Mammary epithelial cell (primary cell): ENCODE measurements around the gene FBLIM1.

Source experiments
- EZH2 ChIP-seq: IDR thresholded peaks from 2 replicates; pipeline ENCODE4 v1.6.1; 2012; ENCODE audit warnings: low read length, inconsistent platforms, borderline replicate concordance
- TF ChIP-seq, protein P1 (sequence below), 2 donors: IDR thresholded peaks in 1 of 2; conservative IDR thresholded peaks in 1 of 2; 2 replicates each; pipeline ENCODE4 v1.5.1; 2011 to 2012; ENCODE audit warnings: inconsistent platforms in 2 of 2, low read length in 2 of 2, mild to moderate bottlenecking in 2 of 2, control low read depth in 1 of 2, low read depth in 1 of 2; ENCODE audit not compliant: insufficient read depth in 1 of 2; ENCODE audit errors: extremely low read depth in 1 of 2

DNA sequence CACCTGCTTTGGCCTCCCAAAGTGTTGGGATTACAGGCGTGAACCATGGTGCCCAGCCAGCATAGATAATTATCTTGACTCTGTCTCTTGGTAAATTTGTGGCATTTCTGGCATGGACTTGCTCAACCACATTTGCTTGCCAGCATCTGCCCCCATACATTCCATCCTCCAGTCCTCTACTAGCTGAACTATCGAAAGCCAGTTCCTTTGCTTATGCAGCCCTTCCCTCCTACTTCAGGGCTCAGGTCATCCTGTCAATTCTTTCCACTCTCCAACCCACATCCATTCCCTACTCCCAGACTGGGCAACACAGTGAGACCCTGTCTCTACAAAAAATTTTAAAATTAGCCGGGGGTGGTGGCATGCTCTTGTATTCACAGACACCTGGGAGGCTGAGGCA lies 61.9 kb downstream of the FBLIM1 start:
- TF ChIP-seq, protein P1, sequence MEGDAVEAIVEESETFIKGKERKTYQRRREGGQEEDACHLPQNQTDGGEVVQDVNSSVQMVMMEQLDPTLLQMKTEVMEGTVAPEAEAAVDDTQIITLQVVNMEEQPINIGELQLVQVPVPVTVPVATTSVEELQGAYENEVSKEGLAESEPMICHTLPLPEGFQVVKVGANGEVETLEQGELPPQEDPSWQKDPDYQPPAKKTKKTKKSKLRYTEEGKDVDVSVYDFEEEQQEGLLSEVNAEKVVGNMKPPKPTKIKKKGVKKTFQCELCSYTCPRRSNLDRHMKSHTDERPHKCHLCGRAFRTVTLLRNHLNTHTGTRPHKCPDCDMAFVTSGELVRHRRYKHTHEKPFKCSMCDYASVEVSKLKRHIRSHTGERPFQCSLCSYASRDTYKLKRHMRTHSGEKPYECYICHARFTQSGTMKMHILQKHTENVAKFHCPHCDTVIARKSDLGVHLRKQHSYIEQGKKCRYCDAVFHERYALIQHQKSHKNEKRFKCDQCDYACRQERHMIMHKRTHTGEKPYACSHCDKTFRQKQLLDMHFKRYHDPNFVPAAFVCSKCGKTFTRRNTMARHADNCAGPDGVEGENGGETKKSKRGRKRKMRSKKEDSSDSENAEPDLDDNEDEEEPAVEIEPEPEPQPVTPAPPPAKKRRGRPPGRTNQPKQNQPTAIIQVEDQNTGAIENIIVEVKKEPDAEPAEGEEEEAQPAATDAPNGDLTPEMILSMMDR (conservative IDR thresholded peaks at IDR 0.05 in 1 of 2, IDR thresholded peaks at IDR 0.05 in 1 of 2; ENCODE audit: extremely low read depth in 1 of 2, insufficient read depth in 1 of 2, low read depth in 1 of 2, low read length in 2 of 2) = no peak
- TF ChIP-seq EZH2 = no peak
